Smooth muscle cell (in vitro differentiated cells): Measurements from ENCODE around the gene SLC8A1. TPM values are rescaled to one million over a fixed set of nuclear protein-coding genes. Genes with fewer than 3 reads are reported as not detected.

Experiments used
- DNase-seq: peaks from one replicate; lab custom pipeline; 2025; ENCODE audit not compliant: unreplicated experiment; lab: John Stamatoyannopoulos, UW
- H2AFZ ChIP-seq: fragments of 200-600 bp; sonication (generic); 2 replicates; pipeline ENCODE4 v1.6.0; 2016; ENCODE audit warnings: antibody characterized with exemption, low read depth, mild to moderate bottlenecking
- H3F3A ChIP-seq: fragments of 200-600 bp; sonication (generic); 2 replicates; pipeline ENCODE4 v1.6.0; 2017; ENCODE audit warnings: antibody characterized with exemption, low read depth
- H3K27ac ChIP-seq: fragments of 200-600 bp; sonication (generic); 2 replicates; pipeline ENCODE4 v1.5.1; 2016; ENCODE audit warnings: low read depth, mild to moderate bottlenecking
- H3K27me3 ChIP-seq: fragments of 200-600 bp; sonication (generic); 2 replicates; pipeline ENCODE4 v1.6.1; 2016; ENCODE audit warnings: low read depth, mild to moderate bottlenecking
- H3K36me3 ChIP-seq: fragments of 200-600 bp; sonication (generic); 2 replicates; pipeline ENCODE4 v1.5.1; 2016; ENCODE audit warnings: low read depth
- H3K4me1 ChIP-seq: fragments of 200-600 bp; sonication (generic); 2 replicates; pipeline ENCODE4 v1.5.1; 2016; ENCODE audit warnings: low read depth
- H3K4me2 ChIP-seq: fragments of 200-600 bp; sonication (generic); 2 replicates; pipeline ENCODE4 v1.6.0; 2016; ENCODE audit warnings: mild to moderate bottlenecking
- H3K4me3 ChIP-seq: fragments of 200-600 bp; sonication (generic); 2 replicates; pipeline ENCODE4 v1.5.1; 2016; ENCODE audit warnings: mild to moderate bottlenecking
- H3K79me2 ChIP-seq: fragments of 200-600 bp; sonication (generic); 2 replicates; pipeline ENCODE4 v1.6.0; 2016; ENCODE audit warnings: low read depth, mild to moderate bottlenecking
- H3K9ac ChIP-seq: fragments of 200-600 bp; sonication (generic); 2 replicates; pipeline ENCODE4 v1.6.0; 2016; ENCODE audit warnings: low read depth
- H3K9me3 ChIP-seq: fragments of 200-600 bp; sonication (generic); replicated peaks from 2 replicates; pipeline ENCODE4 v1.5.1; 2016; ENCODE audit warnings: low read depth
- H4K20me1 ChIP-seq: fragments of 200-600 bp; sonication (generic); 2 replicates; pipeline ENCODE4 v1.6.0; 2016; ENCODE audit warnings: low read depth
- CTCF ChIP-seq: fragments of 200-600 bp; sonication (generic); IDR thresholded peaks from 2 replicates; pipeline ENCODE4 v1.5.1; 2017; ENCODE audit warnings: borderline replicate concordance, mild to moderate bottlenecking, antibody characterized with exemption; ENCODE audit not compliant: insufficient read depth, poor library complexity, severe bottlenecking
- WGBS: methylation state at CpG from one replicate; pipeline ENCODE4 v1.1.7; 2016; ENCODE audit warnings: low lambda C conversion rate; 5-methylcytosine and 5-hydroxymethylcytosine counted together
- polyA plus RNA-seq: library from polyadenylated mRNA; unstranded; fragments of >200 nt; fragmentation: Nextera tagmentation; extraction: Ambion mirVana; gene quantifications from 2 replicates; pipeline ENCODE4 v1.2.1, GENCODE V29; 2016
- total RNA-seq: library from RNA; depleted of rRNA; stranded (reverse); fragments of >200 nt; gene quantifications from 2 replicates; pipeline ENCODE4 v1.2.3, GENCODE V29; 2014

SLC8A1 gene
- total and polyA plus RNA-seq, 2 experiments from 2014 or later: 1.1 to 5.3 TPM

GRCh38 chr2:40129725-40130124 is 322.2 kb downstream of the SLC8A1 start:
- no peaks in the 10 kb centered on the region for H3K9me3 ChIP-seq
- DNase-seq: no peak
- WGBS: 97% methylated on average over 1 of the region's 1 CpG
- no peak for TF ChIP-seq CTCF
- H2AFZ ChIP-seq: peak overlapping the region; percentile 38
- no peak overlapping the region for H3K27ac ChIP-seq
- H3K27me3 ChIP-seq: no peaks in the 10 kb centered on the region
- peak overlapping the region; percentile 30 for H3K4me2 ChIP-seq
- no peaks in the 10 kb centered on the region for H3K36me3 ChIP-seq
- H4K20me1 ChIP-seq: no peaks in the 10 kb centered on the region
- no peak overlapping the region for H3K9ac ChIP-seq
- no peaks in the 10 kb centered on the region for H3K79me2 ChIP-seq
- no peak overlapping the region for H3K4me3 ChIP-seq
- peaks cover 9% of the 10 kb centered on the region for H3K4me1 ChIP-seq
- no peaks in the 10 kb centered on the region for H3F3A ChIP-seq

GRCh38 chr2:40128796-40129195 is 323.1 kb downstream of the SLC8A1 start:
- 63% methylated on average over 1 of the region's 1 CpG for WGBS
- H3K4me1 ChIP-seq: peaks cover 10% of the 10 kb centered on the region
- TF ChIP-seq CTCF: no peak
- no peak overlapping the region for H3K4me3 ChIP-seq
- no peak overlapping the region for H3K9ac ChIP-seq
- no peak for DNase-seq
- H2AFZ ChIP-seq: no peak overlapping the region
- H3K27me3 ChIP-seq: no peaks in the 10 kb centered on the region
- H3K27ac ChIP-seq: no peak overlapping the region
- H4K20me1 ChIP-seq: no peaks in the 10 kb centered on the region
- H3F3A ChIP-seq: no peaks in the 10 kb centered on the region
- no peaks in the 10 kb centered on the region for H3K36me3 ChIP-seq
- no peaks in the 10 kb centered on the region for H3K9me3 ChIP-seq
- no peaks in the 10 kb centered on the region for H3K79me2 ChIP-seq
- no peak overlapping the region for H3K4me2 ChIP-seq

DNA sequence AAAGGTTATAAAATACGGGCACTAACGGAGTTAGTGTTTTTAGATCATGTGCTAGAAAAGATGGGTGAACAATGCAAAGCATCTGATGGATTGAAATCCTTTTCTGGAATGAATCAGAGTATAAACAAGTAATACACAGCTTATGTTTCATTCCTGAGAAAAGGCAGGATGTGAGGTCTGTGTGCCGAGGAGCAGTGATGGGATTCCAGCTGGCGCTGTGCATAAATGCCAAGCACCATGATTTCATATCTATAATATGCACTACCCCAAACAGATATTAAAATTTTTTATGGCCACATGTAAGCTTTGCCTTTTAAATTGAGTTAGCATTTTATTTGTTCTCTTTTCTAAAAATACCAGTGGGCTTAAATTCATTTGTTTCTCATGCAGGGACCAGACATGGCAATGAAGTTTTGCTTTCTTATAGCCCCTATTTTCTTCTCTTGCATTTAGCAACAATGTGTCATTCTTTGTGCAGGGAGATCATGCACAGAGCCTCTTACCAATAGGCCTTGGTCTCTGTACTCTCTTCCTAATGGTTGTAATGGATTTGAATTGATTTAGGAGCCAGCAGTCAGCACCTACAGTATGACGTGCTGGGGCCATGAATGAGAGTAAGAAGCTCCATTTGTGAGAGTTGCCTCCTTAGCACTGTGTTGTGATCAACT is 323.9 kb downstream of the SLC8A1 start:
- Histone ChIP-seq H3K27me3 (no peaks in the 10 kb centered on the region), H3K27ac (no peak overlapping the region), H4K20me1 (no peaks in the 10 kb centered on the region), H3K4me2 (peak overlapping the region; percentile 15), H2AFZ (no peak overlapping the region), H3F3A (no peaks in the 10 kb centered on the region), H3K4me3 (no peak overlapping the region), H3K9me3 (no peaks in the 10 kb centered on the region), H3K9ac (no peak overlapping the region), H3K79me2 (no peaks in the 10 kb centered on the region), H3K4me1 (peaks cover 16% of the 10 kb centered on the region), H3K36me3 (no peaks in the 10 kb centered on the region)
- no peak for DNase-seq
- no peak for TF ChIP-seq CTCF
- 80% methylated on average over 5 of the region's 5 CpGs for WGBS

GRCh38 chr2:40127146-40127545 is 324.7 kb downstream of the SLC8A1 start:
- Histone ChIP-seq H3K4me1 (peaks cover 16% of the 10 kb centered on the region), H2AFZ (no peak overlapping the region), H3K27ac (no peak overlapping the region)

More at GRCh38 chr2:40127146-40127545, 324.7 kb downstream of the SLC8A1 start:
- Histone ChIP-seq H3K4me3 (no peak overlapping the region), H3K4me2 (no peak overlapping the region), H3K9ac (no peak overlapping the region), H3K27me3 (no peaks in the 10 kb centered on the region), H3K79me2 (no peaks in the 10 kb centered on the region), H4K20me1 (no peaks in the 10 kb centered on the region), H3K36me3 (no peaks in the 10 kb centered on the region), H3F3A (no peaks in the 10 kb centered on the region), H3K9me3 (no peaks in the 10 kb centered on the region)
- no peak for DNase-seq
- WGBS: 65% methylated on average over 3 of the region's 3 CpGs
- no peak for TF ChIP-seq CTCF
